GM18502 (cell line): Measurements from ENCODE around the gene PIBF1.
"Not testable (repeated sequence)": the region's sequence is repeated elsewhere in the genome, so short reads cannot be mapped to it uniquely, and the experiment has no call there.

Experiments
- ATAC-seq: cut with Tn5 transposase; IDR thresholded peaks from one replicate; pipeline ENCODE4 v1.9.1; 2021; ENCODE audit warnings: mild to moderate bottlenecking; ENCODE audit not compliant: unreplicated experiment, poor library complexity

Gene PIBF1, protein sequence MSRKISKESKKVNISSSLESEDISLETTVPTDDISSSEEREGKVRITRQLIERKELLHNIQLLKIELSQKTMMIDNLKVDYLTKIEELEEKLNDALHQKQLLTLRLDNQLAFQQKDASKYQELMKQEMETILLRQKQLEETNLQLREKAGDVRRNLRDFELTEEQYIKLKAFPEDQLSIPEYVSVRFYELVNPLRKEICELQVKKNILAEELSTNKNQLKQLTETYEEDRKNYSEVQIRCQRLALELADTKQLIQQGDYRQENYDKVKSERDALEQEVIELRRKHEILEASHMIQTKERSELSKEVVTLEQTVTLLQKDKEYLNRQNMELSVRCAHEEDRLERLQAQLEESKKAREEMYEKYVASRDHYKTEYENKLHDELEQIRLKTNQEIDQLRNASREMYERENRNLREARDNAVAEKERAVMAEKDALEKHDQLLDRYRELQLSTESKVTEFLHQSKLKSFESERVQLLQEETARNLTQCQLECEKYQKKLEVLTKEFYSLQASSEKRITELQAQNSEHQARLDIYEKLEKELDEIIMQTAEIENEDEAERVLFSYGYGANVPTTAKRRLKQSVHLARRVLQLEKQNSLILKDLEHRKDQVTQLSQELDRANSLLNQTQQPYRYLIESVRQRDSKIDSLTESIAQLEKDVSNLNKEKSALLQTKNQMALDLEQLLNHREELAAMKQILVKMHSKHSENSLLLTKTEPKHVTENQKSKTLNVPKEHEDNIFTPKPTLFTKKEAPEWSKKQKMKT

DNA sequence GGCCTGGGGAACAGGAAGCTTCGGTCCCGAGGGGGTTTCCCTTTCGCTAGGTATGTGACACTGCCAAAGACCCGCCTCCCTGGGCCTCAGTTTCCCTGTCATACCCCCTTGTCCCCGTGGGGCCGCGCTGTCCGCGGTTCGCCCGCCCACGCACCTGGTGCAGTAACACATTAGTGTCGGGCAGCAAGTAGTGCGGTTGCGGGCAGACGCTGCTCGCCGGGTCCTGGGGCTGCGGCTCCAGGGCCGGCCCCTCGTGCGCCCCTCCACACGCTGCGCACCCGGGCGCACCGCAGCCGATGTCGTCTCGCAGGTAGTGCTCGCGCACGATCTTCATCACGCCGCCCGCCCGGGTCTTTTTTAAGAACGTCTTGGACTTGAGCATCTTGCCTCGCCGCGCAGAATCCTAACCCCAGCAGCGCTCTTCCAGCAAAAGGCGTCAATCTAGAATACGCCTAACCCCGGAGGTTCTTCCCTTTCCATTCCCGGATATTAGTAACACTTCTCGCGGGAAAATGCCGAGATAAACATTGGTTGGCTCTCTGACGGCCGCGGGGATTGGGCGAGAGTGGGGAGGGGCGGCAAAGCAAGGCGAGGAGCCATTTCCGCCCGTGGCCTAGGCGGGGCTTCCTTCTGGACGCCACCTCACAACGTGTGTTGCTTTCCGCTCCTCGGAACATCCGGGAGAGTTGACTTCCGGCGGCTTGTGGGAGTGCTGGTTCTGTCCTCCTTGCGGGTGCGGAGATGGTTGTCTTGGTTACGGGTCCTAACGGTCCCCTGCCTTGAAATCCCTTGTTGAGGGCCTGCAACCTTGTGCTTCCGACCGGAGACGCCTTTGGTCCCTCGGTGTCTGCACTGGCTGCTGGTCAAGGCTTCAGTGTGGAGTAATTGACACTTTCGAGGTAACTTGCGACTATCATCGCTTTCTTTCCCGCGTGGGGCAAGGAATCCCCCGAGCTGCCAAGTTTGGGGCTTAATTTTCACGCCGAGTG is at the start of gene PIBF1, which contains the start of gene DIS3:
PIBF1 (plus strand) TSS at position 683 of the 989 bp plus-strand sequence. CDS start 1,337 bp downstream, outside the sequence.
DIS3 (minus strand) TSS at position 450 of the 989 bp plus-strand sequence; CDS start at position 382, 68 bp downstream.
- ATAC-seq = peak; percentile 95

DNA sequence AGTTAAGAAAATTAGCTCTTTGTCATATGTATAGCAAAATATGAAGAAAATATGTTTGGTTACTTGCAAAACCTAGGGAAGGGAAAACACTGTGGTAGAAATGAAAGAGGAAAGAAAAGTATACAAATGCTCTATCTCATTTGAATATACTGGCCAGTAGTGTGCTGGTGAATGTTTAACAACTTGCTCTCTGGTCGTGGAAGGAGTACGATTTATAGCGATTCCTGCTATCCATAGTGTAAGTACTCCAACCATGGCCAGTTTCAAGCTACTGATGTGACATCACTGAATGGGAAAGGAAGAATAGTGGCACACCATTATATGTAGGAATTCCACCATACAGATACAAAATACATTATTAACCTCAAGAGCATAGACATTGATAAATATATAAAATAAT is 44.9 kb upstream of the PIBF1 start:
- no peak for ATAC-seq

DNA sequence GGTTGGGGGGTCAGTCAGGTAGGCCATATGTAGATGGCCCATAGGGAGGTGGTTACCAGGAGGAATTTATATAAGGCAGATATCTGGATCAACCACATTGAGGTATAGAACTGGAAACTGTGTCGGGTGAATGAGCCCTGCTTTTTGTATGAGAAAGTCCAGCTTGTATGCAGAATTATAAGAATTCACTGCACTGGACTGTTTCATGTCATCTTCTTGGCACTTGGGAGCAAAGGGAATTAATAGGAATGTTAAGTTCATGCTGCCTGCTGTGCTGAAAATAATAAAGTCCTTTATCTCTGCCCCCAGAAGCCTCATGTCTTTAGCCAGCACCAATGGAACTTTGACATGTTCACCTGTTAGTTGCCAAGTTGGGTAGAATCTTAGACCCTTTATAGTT is 41.9 kb upstream of the PIBF1 start:
- no peak for ATAC-seq

DNA sequence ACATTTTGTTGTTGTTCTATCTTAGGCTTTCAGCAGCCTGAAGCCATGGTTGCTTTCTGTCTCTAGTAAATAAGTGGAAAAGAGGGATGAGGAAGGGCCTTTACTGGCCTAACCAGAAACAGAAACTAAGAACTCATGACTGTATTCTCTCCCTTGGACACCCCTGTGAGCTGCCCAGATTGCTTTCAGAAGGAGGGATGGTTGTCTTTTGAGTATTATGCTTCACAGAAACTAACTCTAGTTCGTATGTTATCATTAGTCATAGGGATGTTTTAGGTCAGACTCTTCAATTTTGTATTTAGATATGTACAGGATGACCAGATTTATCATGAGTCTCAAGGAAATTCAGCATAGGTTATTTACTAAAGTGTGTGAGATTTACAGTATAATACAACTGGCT is 36.7 kb upstream of the PIBF1 start:
- ATAC-seq = peak; percentile 72

- ATAC-seq = no peak
Measured at GRCh38 chr13:72751220-72751619, 30.7 kb upstream of the PIBF1 start.

DNA sequence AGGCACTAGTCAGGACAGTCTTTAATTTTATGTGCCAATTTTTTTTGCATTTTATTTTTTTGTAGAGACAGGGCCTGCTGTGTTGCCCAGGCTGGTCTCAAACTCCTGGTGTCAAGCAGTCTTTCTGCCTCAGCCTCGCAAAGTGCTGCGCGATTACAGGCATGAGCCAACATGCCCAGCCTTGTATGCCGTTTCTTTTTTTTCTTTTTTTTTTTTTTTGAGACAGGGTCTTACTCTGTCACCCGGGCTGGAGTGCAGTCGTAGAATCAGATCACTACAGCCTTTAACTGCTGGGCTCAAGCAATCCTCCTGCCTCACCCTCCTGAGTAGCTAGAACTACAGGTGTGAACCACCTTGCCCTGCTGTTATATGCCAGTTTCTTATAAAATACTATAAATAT is 27.8 kb upstream of the PIBF1 start:
- no peak for ATAC-seq

DNA sequence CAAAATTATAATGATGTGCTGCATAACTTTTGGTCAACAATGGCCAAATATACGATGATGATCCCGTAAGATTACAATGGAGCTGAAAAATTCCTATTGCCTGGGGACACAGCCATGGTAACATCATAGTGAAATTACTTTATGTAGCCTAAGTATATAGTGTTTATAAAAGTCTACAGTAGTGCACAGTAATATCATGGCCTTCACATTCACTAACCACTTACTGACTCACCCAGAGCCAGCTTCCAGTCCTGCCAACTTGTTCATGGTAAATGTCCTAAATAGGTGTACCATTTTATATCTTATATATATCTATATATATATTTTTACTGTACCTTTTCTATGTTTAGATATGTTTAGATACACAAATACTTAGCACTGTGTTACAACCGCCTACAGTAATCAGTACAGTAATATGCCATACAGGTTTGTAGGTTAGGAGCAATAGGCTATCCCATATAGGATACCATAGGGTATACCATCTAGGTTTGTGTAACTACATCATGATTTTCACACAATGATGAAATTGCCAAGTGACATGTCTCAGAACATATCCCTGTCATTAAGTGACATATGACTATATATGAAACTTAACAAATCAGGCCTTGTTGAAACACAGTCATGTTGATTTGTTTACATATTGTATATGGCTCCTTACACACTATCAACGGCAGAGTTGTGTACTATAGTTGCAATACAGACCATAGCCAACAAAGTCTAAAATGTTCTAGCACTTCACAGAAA is 24.0 kb upstream of the PIBF1 start:
- no peak for ATAC-seq

- ATAC-seq = no peak
Measured at GRCh38 chr13:72760189-72760588, 21.7 kb upstream of the PIBF1 start.

GRCh38 chr13:72763411-72763810 is 18.5 kb upstream of the PIBF1 start:
- ATAC-seq = no peak

- no peak for ATAC-seq
Measured at GRCh38 chr13:72774019-72774418, 7.9 kb upstream of the PIBF1 start.

DNA sequence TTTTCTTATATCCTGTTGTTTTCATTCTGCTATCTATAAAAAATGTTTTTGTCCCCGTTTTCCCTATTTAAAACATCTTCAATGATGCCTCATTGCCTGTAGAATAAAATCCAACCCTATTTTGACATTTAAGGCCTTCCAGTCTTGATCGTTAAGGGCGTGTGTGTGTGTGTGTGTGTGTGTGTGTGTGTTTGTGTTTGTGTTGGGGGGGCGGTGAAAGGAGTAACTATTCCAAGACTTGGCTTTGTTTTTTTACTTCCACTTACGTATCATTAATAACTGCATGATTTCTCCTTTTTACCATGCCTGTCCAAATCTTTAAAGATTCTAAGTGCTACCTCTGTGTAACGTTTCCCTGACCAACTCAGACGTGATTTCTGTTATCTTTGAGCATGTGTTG is 784 bp downstream of the PIBF1 start:
- ATAC-seq = no peak

DNA sequence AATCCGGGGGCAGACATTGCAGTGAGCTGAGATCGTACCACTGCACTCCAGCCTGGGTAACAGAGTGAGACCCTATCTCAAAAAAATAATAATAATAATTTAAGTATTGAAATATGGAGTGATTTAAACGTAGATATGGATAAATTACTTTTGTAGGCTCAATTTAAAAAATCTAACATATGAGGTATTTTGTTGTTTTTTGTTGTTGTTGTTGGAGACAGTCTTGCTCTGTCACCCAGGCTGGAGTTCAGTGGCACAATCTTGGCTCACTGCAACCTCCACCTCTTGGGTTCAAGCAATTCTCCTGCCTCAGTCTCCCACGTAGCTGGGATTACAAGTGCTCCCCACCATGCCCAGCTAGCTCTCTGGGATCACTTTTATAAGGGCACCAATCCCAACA is 2.7 kb downstream of the PIBF1 start:
- ATAC-seq = not testable (repeated sequence)

GRCh38 chr13:72788831-72789230 is 6.9 kb downstream of the PIBF1 start:
- ATAC-seq = no peak

DNA sequence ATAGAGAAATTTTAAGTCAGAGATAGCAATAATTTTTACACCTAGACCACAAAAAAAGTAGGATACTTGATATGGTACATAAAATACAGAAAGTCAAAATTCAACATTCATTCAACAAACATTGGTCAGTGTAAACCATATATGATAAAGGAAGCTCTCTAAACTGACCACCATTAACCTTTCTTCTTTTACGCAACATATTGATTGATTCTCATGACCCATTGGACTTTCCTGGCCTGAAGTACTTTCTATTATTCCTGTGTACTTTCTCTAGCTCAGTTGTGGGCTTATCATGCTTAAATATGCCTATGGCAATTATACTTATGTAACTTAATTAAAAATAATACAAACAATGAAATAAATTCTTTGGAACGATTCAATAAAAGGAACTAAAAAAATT is 10.7 kb downstream of the PIBF1 start:
- ATAC-seq = no peak

GRCh38 chr13:72798817-72799216 is 16.9 kb downstream of the PIBF1 start:
- ATAC-seq = no peak

- no peak for ATAC-seq
Measured at GRCh38 chr13:72804301-72804700, 22.4 kb downstream of the PIBF1 start.

- ATAC-seq = no peak
Measured at GRCh38 chr13:72805676-72806346, 23.9 kb downstream of the PIBF1 start.

DNA sequence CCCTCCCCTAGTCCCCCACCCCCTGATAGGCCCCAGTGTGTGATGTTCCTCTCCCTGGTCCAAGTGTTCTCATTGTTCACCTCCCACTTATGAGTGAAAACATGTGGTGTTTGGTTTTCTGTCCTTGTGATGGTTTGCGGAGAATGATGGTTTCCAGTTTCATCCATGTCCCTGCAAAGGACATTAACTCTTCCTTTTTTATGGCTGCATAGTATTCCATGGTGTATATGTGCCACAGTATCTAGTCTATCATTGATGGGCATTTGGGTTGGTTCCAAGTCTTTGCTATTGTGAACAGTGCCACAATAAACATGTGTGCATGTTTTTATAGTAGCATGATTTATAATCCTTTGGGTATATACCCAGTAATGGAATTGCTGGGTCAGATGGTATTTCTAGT is 24.6 kb downstream of the PIBF1 start:
- not testable (repeated sequence) for ATAC-seq

- ATAC-seq = no peak
Measured at GRCh38 chr13:72808917-72809500, 27.1 kb downstream of the PIBF1 start.
